ENCODE data around the gene PHC1.

The PHC1 gene

GRCh38 chr12:8987163-8987562, 72.9 kb downstream of the PHC1 start:
- DNase-seq (ENCODE audit: low read depth), result no peak
- TF ChIP-seq, protein P1, sequence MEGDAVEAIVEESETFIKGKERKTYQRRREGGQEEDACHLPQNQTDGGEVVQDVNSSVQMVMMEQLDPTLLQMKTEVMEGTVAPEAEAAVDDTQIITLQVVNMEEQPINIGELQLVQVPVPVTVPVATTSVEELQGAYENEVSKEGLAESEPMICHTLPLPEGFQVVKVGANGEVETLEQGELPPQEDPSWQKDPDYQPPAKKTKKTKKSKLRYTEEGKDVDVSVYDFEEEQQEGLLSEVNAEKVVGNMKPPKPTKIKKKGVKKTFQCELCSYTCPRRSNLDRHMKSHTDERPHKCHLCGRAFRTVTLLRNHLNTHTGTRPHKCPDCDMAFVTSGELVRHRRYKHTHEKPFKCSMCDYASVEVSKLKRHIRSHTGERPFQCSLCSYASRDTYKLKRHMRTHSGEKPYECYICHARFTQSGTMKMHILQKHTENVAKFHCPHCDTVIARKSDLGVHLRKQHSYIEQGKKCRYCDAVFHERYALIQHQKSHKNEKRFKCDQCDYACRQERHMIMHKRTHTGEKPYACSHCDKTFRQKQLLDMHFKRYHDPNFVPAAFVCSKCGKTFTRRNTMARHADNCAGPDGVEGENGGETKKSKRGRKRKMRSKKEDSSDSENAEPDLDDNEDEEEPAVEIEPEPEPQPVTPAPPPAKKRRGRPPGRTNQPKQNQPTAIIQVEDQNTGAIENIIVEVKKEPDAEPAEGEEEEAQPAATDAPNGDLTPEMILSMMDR (IDR thresholded peaks at IDR 0.05; ENCODE audit: low read length, missing control alignments), result no peak
- H3K4me3 ChIP-seq (replicated peaks; ENCODE audit: low read depth, low read length), result no peak overlapping the region

- TF ChIP-seq, protein P1 (IDR thresholded peaks at IDR 0.05; ENCODE audit: low read length, missing control alignments), result no peak
- no peak overlapping the region for H3K4me3 ChIP-seq (replicated peaks; ENCODE audit: low read depth, low read length)
- DNase-seq (ENCODE audit: low read depth), result no peak
These were observed 73.4 kb downstream of the PHC1 start for GRCh38 chr12:8987685-8988084.

DNA sequence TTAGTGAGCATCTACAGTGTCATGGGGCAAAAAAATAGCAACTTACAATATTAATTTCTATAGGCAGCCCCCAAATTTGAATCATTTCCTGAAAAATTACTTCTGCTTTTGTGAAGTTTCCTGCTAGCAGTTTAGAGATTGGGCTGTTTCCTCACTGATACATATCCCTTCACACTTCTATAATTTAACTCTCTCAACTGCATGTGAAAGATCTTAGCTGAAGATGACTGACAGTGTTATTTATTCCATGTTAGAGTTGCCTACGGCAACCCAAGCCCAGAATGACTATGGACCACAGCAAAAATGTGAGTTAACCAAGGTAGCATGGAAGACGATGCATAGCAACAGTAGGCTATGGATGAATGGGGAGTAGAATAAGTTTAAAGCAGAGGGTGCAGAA, 75.1 kb downstream of the PHC1 start, which contains the start of gene KLRG1:
KLRG1 (plus strand) TSS at position 134 of the 400 bp plus-strand sequence; CDS start at position 224, 90 bp downstream.
- TF ChIP-seq, protein P1 (IDR thresholded peaks at IDR 0.05; ENCODE audit: low read length, missing control alignments), result no peak
- no peak within 1 kb of the TSS for H3K4me3 ChIP-seq (replicated peaks; ENCODE audit: low read depth, low read length)
- no peak for DNase-seq (ENCODE audit: low read depth)
